ENCODE results near the gene SOD2. TPM values are rescaled to one million over a fixed set of nuclear protein-coding genes. Genes with fewer than 3 reads are reported as not detected.
"Not testable (repeated sequence)": the region's sequence is repeated elsewhere in the genome, so short reads cannot be mapped to it uniquely, and the experiment has no call there.

Gene SOD2
- polyA plus RNA-seq, 1 donor from 2014 or later: 137 TPM

GRCh38 chr6:159677506-159678165 lies 15.4 kb downstream of the SOD2 start:
- no peak overlapping the region for H3K27ac ChIP-seq (ENCODE audit: low read length)
- TF ChIP-seq SMC3 (conservative IDR thresholded peaks at IDR 0.05; ENCODE audit: poor library complexity) (no peak), RAD21 (conservative IDR thresholded peaks at IDR 0.05) (no peak), POLR2AphosphoS5 (IDR thresholded peaks at IDR 0.05) (no peak), TAF1 (IDR thresholded peaks at IDR 0.05; ENCODE audit: low read depth) (no peak), MXI1 (conservative IDR thresholded peaks at IDR 0.05; ENCODE audit: poor library complexity, severe bottlenecking) (no peak)
- TF ChIP-seq, protein P1, sequence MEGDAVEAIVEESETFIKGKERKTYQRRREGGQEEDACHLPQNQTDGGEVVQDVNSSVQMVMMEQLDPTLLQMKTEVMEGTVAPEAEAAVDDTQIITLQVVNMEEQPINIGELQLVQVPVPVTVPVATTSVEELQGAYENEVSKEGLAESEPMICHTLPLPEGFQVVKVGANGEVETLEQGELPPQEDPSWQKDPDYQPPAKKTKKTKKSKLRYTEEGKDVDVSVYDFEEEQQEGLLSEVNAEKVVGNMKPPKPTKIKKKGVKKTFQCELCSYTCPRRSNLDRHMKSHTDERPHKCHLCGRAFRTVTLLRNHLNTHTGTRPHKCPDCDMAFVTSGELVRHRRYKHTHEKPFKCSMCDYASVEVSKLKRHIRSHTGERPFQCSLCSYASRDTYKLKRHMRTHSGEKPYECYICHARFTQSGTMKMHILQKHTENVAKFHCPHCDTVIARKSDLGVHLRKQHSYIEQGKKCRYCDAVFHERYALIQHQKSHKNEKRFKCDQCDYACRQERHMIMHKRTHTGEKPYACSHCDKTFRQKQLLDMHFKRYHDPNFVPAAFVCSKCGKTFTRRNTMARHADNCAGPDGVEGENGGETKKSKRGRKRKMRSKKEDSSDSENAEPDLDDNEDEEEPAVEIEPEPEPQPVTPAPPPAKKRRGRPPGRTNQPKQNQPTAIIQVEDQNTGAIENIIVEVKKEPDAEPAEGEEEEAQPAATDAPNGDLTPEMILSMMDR (IDR thresholded peaks at IDR 0.05; ENCODE audit: poor library complexity, severe bottlenecking): no peak
- H3K4me3 ChIP-seq (ENCODE audit: low read length): no peak overlapping the region
- H3F3A ChIP-seq (ENCODE audit: insufficient read depth, low read length, poor library complexity, severe bottlenecking): no peaks in the 10 kb centered on the region
- no peaks in the 10 kb centered on the region for H4K20me1 ChIP-seq (ENCODE audit: insufficient read depth)
- no peaks in the 10 kb centered on the region for H3K27me3 ChIP-seq (ENCODE audit: insufficient read depth, low read depth, low read length)
- H3K9me3 ChIP-seq (ENCODE audit: low read length): no peaks in the 10 kb centered on the region
- no peak overlapping the region for H3K4me2 ChIP-seq (ENCODE audit: low read length)
- H3K9ac ChIP-seq (ENCODE audit: low read length): no peak overlapping the region
- no peaks in the 10 kb centered on the region for H3K36me3 ChIP-seq (ENCODE audit: insufficient read depth, low read length)
- H3K9me2 ChIP-seq (ENCODE audit: insufficient read depth, low read length): no peaks in the 10 kb centered on the region
- H3K79me2 ChIP-seq (replicated peaks; ENCODE audit: insufficient read depth, low read length): no peaks in the 10 kb centered on the region
- H2AFZ ChIP-seq (ENCODE audit: low read depth, low read length): no peak overlapping the region

GRCh38 chr6:159676890-159677505 lies 16.0 kb downstream of the SOD2 start:
- Histone ChIP-seq H4K20me1 (ENCODE audit: insufficient read depth) (no peaks in the 10 kb centered on the region), H3K79me2 (replicated peaks; ENCODE audit: insufficient read depth, low read length) (no peaks in the 10 kb centered on the region), H3K9me2 (ENCODE audit: insufficient read depth, low read length) (no peaks in the 10 kb centered on the region), H3K27ac (ENCODE audit: low read length) (no peak overlapping the region), H3K36me3 (ENCODE audit: insufficient read depth, low read length) (no peaks in the 10 kb centered on the region), H3K9me3 (ENCODE audit: low read length) (no peaks in the 10 kb centered on the region), H3K4me2 (ENCODE audit: low read length) (no peak overlapping the region), H3K4me3 (ENCODE audit: low read length) (no peak overlapping the region), H3K27me3 (ENCODE audit: insufficient read depth, low read depth, low read length) (no peaks in the 10 kb centered on the region), H3F3A (ENCODE audit: insufficient read depth, low read length, poor library complexity, severe bottlenecking) (no peaks in the 10 kb centered on the region), H3K9ac (ENCODE audit: low read length) (no peak overlapping the region), H2AFZ (ENCODE audit: low read depth, low read length) (no peak overlapping the region)
- no peak for TF ChIP-seq EZH2 (IDR thresholded peaks at IDR 0.05; ENCODE audit: borderline replicate concordance, insufficient read depth, low read length, poor library complexity, severe bottlenecking)
- TF ChIP-seq POLR2AphosphoS5 (IDR thresholded peaks at IDR 0.05): no peak
- TF ChIP-seq RAD21 (conservative IDR thresholded peaks at IDR 0.05): no peak
- no peak for TF ChIP-seq SMC3 (conservative IDR thresholded peaks at IDR 0.05; ENCODE audit: poor library complexity)
- no peak for TF ChIP-seq TAF1 (IDR thresholded peaks at IDR 0.05; ENCODE audit: low read depth)
- TF ChIP-seq, protein P1 (IDR thresholded peaks at IDR 0.05; ENCODE audit: poor library complexity, severe bottlenecking): no peak
- TF ChIP-seq, protein P2, sequence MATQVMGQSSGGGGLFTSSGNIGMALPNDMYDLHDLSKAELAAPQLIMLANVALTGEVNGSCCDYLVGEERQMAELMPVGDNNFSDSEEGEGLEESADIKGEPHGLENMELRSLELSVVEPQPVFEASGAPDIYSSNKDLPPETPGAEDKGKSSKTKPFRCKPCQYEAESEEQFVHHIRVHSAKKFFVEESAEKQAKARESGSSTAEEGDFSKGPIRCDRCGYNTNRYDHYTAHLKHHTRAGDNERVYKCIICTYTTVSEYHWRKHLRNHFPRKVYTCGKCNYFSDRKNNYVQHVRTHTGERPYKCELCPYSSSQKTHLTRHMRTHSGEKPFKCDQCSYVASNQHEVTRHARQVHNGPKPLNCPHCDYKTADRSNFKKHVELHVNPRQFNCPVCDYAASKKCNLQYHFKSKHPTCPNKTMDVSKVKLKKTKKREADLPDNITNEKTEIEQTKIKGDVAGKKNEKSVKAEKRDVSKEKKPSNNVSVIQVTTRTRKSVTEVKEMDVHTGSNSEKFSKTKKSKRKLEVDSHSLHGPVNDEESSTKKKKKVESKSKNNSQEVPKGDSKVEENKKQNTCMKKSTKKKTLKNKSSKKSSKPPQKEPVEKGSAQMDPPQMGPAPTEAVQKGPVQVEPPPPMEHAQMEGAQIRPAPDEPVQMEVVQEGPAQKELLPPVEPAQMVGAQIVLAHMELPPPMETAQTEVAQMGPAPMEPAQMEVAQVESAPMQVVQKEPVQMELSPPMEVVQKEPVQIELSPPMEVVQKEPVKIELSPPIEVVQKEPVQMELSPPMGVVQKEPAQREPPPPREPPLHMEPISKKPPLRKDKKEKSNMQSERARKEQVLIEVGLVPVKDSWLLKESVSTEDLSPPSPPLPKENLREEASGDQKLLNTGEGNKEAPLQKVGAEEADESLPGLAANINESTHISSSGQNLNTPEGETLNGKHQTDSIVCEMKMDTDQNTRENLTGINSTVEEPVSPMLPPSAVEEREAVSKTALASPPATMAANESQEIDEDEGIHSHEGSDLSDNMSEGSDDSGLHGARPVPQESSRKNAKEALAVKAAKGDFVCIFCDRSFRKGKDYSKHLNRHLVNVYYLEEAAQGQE (IDR thresholded peaks at IDR 0.05; ENCODE audit: borderline replicate concordance): no peak
- no peak for TF ChIP-seq EP300 (conservative IDR thresholded peaks at IDR 0.05; ENCODE audit: poor library complexity, severe bottlenecking)
- no peak for TF ChIP-seq MXI1 (conservative IDR thresholded peaks at IDR 0.05; ENCODE audit: poor library complexity, severe bottlenecking)

- not testable (repeated sequence) for H3K27ac ChIP-seq (ENCODE audit: low read length); H4K20me1 ChIP-seq (ENCODE audit: insufficient read depth); H3F3A ChIP-seq (ENCODE audit: insufficient read depth, low read length, poor library complexity, severe bottlenecking); H3K9ac ChIP-seq (ENCODE audit: low read length); H3K27me3 ChIP-seq (ENCODE audit: insufficient read depth, low read depth, low read length); H3K79me2 ChIP-seq (replicated peaks; ENCODE audit: insufficient read depth, low read length); H3K36me3 ChIP-seq (ENCODE audit: insufficient read depth, low read length); H2AFZ ChIP-seq (ENCODE audit: low read depth, low read length); H3K4me2 ChIP-seq (ENCODE audit: low read length); H3K9me3 ChIP-seq (ENCODE audit: low read length); H3K9me2 ChIP-seq (ENCODE audit: insufficient read depth, low read length); H3K4me3 ChIP-seq (ENCODE audit: low read length)
Measured at GRCh38 chr6:159676236-159676635, 16.8 kb downstream of the SOD2 start.

Data from neural cell (in vitro differentiated cells).